SK-N-SH treated with all-trans-retinoic acid at 6 μM for 48 hours (cell line): ENCODE results near the gene ACKR2.

Experiments used
- ATAC-seq: fragments of 200-7000 bp; cut with Tn5 transposase; 3 replicates; pipeline ENCODE4 v1.9.1; 2020; ENCODE audit warnings: mild to moderate bottlenecking, moderate library complexity
- ARNTL ChIP-seq: fragments of 450-650 bp; formaldehyde crosslinking; IDR thresholded peaks from 2 replicates; pipeline ENCODE4 v1.5.0; 2020; ENCODE audit warnings: low read depth, mild to moderate bottlenecking, moderate library complexity, borderline replicate concordance
- BACH2 ChIP-seq: fragments of 250-450 bp; sonication (Bioruptor Pico); IDR thresholded peaks from 2 replicates; pipeline ENCODE4 v1.9.0; 2021; ENCODE audit warnings: mild to moderate bottlenecking, borderline replicate concordance
- CREB5 ChIP-seq: fragments of 250-450 bp; sonication (Bioruptor Pico); IDR thresholded peaks from 2 replicates; pipeline ENCODE4 v1.5.1; 2020; ENCODE audit warnings: low read depth, mild to moderate bottlenecking, moderate library complexity
- CSDC2 ChIP-seq: fragments of 250-450 bp; sonication (Bioruptor Pico); IDR thresholded peaks from 2 replicates; pipeline ENCODE4 v1.5.0; 2020; ENCODE audit warnings: mild to moderate bottlenecking, moderate library complexity
- ESRRG ChIP-seq: fragments of 250-450 bp; sonication (Bioruptor Pico); IDR thresholded peaks from 2 replicates; pipeline ENCODE4 v1.6.1; 2021; ENCODE audit warnings: mild to moderate bottlenecking
- GLIS3 ChIP-seq: fragments of 250-450 bp; sonication (Bioruptor Pico); IDR thresholded peaks from 2 replicates; pipeline ENCODE4 v1.5.0; 2020; ENCODE audit warnings: mild to moderate bottlenecking, moderate library complexity
- ISL1 ChIP-seq: fragments of 250-450 bp; sonication (Bioruptor Pico); IDR thresholded peaks from 2 replicates; pipeline ENCODE4 v2.1.2; 2022; ENCODE audit warnings: mild to moderate bottlenecking, moderate library complexity
- OSR1 ChIP-seq: fragments of 250-450 bp; sonication (Bioruptor Pico); IDR thresholded peaks from 2 replicates; pipeline ENCODE4 v1.8.0; 2022; ENCODE audit warnings: moderate library complexity, mild to moderate bottlenecking, inconsistent platforms
- PPARA ChIP-seq: fragments of 250-450 bp; sonication (Bioruptor Pico); IDR thresholded peaks from 2 replicates; pipeline ENCODE4 v1.5.0; 2020; ENCODE audit warnings: mild to moderate bottlenecking, borderline replicate concordance
- RARB ChIP-seq: fragments of 250-450 bp; sonication (Bioruptor Pico); IDR thresholded peaks from 2 replicates; pipeline ENCODE4 v1.8.0; 2021; ENCODE audit warnings: mild to moderate bottlenecking, moderate library complexity
- SNAI2 ChIP-seq: fragments of 250-450 bp; sonication (Bioruptor Pico); IDR thresholded peaks from 2 replicates; pipeline ENCODE4 v1.5.0; 2020; ENCODE audit warnings: mild to moderate bottlenecking, moderate library complexity
- TCF4 ChIP-seq: fragments of 250-450 bp; sonication (Bioruptor Pico); IDR thresholded peaks from 2 replicates; pipeline ENCODE4 v1.8.0; 2021; ENCODE audit warnings: mild to moderate bottlenecking, moderate library complexity, borderline replicate concordance
- TOX ChIP-seq: fragments of 250-450 bp; sonication (Bioruptor Pico); IDR thresholded peaks from 2 replicates; pipeline ENCODE4 v1.8.0; 2021; ENCODE audit warnings: mild to moderate bottlenecking, moderate library complexity, borderline replicate concordance
- TSHZ2 ChIP-seq: fragments of 250-450 bp; sonication (Bioruptor Pico); IDR thresholded peaks from 2 replicates; pipeline ENCODE4 v1.5.0; 2020; ENCODE audit warnings: mild to moderate bottlenecking, moderate library complexity
- ZFP3 ChIP-seq: fragments of 250-450 bp; sonication (Bioruptor Pico); IDR thresholded peaks from 2 replicates; pipeline ENCODE4 v1.5.0; 2020; ENCODE audit warnings: mild to moderate bottlenecking, moderate library complexity
- ZFP30 ChIP-seq: fragments of 450-650 bp; formaldehyde crosslinking; IDR thresholded peaks from 2 replicates; pipeline ENCODE4 v1.5.0; 2022; ENCODE audit warnings: mild to moderate bottlenecking, moderate library complexity
- ZNF565 ChIP-seq: fragments of 450-650 bp; formaldehyde crosslinking; conservative IDR thresholded peaks from 2 replicates; pipeline ENCODE4 v1.5.0; 2020; ENCODE audit warnings: low read depth, mild to moderate bottlenecking, moderate library complexity
- ZNF70 ChIP-seq: fragments of 450-650 bp; formaldehyde crosslinking; IDR thresholded peaks from 2 replicates; pipeline ENCODE4 v1.5.0; 2020; ENCODE audit warnings: mild to moderate bottlenecking, moderate library complexity
- ZNF8 ChIP-seq: fragments of 450-650 bp; formaldehyde crosslinking; IDR thresholded peaks from 2 replicates; pipeline ENCODE4 v1.5.0; 2020; ENCODE audit warnings: mild to moderate bottlenecking, moderate library complexity
- TF ChIP-seq, protein P1 (sequence below): fragments of 250-450 bp; sonication (Bioruptor Pico); IDR thresholded peaks from 2 replicates; pipeline ENCODE4 v1.5.1; 2021; ENCODE audit warnings: mild to moderate bottlenecking, moderate library complexity
- TF ChIP-seq, protein P2 (sequence below): fragments of 250-450 bp; sonication (Bioruptor Pico); IDR thresholded peaks from 2 replicates; pipeline ENCODE4 v1.8.0; 2020; ENCODE audit warnings: mild to moderate bottlenecking, moderate library complexity, borderline replicate concordance

ACKR2 gene

GRCh38 chr3:42898896-42899675 is 89.8 kb downstream of the ACKR2 start:
- ATAC-seq: no peak
- no peak for TF ChIP-seq GLIS3
- TF ChIP-seq OSR1 (CRISPR knock-in tag): no peak

DNA sequence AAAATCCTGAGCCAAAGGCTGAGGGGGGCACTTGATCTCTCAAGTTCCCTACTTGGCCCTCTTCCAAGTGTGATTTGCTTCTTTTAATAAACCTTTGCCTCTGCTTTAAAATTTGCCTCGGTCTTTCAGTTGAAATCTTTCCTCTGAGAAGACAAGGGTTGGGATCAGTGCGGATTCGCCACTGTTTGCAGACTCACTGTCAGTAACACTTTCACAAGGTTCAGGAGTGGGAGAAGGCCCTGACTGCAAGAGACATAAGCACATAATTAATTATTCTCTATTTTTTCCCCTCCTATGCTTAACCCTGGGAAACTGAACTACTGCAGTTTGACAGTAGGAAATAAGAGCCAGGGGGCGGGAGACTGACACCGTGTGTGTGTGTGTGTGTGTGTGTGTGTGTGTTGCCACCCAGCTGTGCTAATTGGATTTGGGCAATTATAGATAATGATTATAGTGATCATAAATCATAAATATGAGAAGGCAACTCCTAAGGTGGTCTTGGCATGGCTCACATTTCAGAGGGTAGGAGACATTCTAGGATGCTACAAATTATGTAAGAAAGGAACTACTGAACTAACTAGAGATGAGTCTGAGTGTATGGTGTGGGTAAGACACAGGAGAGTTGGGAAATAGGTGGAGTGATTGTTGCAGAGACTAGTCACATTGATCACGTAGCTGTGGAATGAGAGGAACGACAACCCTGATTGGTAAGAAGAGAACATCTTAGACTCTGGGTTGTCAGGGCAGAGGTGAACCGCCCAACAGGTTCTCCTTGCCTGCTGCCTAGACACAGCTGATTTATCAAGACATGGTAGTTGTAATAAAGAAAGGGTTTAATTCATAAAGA is 91.2 kb downstream of the ACKR2 start:
- ATAC-seq: no peak
- TF ChIP-seq ZFP3 (CRISPR knock-in tag) (no peak), GLIS3 (no peak), ZNF8 (CRISPR knock-in tag) (no peak), ZNF70 (CRISPR knock-in tag) (no peak), ARNTL (no peak), TSHZ2 (CRISPR knock-in tag) (no peak), TCF4 (no peak), ISL1 (CRISPR knock-in tag) (no peak), ZNF565 (no peak), ZFP30 (CRISPR knock-in tag) (no peak), ESRRG (CRISPR knock-in tag) (no peak), BACH2 (CRISPR knock-in tag) (no peak), TOX (CRISPR knock-in tag) (no peak), SNAI2 (CRISPR knock-in tag) (no peak), RARB (no peak), CREB5 (CRISPR knock-in tag) (no peak), PPARA (no peak), CSDC2 (CRISPR knock-in tag) (no peak)
- TF ChIP-seq, protein P1, sequence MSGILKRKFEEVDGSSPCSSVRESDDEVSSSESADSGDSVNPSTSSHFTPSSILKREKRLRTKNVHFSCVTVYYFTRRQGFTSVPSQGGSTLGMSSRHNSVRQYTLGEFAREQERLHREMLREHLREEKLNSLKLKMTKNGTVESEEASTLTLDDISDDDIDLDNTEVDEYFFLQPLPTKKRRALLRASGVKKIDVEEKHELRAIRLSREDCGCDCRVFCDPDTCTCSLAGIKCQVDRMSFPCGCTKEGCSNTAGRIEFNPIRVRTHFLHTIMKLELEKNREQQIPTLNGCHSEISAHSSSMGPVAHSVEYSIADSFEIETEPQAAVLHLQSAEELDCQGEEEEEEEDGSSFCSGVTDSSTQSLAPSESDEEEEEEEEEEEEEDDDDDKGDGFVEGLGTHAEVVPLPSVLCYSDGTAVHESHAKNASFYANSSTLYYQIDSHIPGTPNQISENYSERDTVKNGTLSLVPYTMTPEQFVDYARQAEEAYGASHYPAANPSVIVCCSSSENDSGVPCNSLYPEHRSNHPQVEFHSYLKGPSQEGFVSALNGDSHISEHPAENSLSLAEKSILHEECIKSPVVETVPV (CRISPR knock-in tag): no peak

- ATAC-seq: no peak
- TF ChIP-seq, protein P2, sequence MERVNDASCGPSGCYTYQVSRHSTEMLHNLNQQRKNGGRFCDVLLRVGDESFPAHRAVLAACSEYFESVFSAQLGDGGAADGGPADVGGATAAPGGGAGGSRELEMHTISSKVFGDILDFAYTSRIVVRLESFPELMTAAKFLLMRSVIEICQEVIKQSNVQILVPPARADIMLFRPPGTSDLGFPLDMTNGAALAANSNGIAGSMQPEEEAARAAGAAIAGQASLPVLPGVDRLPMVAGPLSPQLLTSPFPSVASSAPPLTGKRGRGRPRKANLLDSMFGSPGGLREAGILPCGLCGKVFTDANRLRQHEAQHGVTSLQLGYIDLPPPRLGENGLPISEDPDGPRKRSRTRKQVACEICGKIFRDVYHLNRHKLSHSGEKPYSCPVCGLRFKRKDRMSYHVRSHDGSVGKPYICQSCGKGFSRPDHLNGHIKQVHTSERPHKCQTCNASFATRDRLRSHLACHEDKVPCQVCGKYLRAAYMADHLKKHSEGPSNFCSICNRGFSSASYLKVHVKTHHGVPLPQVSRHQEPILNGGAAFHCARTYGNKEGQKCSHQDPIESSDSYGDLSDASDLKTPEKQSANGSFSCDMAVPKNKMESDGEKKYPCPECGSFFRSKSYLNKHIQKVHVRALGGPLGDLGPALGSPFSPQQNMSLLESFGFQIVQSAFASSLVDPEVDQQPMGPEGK (CRISPR knock-in tag): no peak
- TF ChIP-seq, protein P1 (CRISPR knock-in tag): no peak
- TF ChIP-seq, all 23 proteins: peak for 0
Measured at GRCh38 chr3:42901073-42901415, 91.8 kb downstream of the ACKR2 start.
